ENCODE measurements around the gene MYO1G. TPM values are rescaled to one million over a fixed set of nuclear protein-coding genes. Genes with fewer than 3 reads are reported as not detected.

Gene MYO1G
- total RNA-seq, 2 donors from 2014 or later, result 465 to 518 TPM

DNA sequence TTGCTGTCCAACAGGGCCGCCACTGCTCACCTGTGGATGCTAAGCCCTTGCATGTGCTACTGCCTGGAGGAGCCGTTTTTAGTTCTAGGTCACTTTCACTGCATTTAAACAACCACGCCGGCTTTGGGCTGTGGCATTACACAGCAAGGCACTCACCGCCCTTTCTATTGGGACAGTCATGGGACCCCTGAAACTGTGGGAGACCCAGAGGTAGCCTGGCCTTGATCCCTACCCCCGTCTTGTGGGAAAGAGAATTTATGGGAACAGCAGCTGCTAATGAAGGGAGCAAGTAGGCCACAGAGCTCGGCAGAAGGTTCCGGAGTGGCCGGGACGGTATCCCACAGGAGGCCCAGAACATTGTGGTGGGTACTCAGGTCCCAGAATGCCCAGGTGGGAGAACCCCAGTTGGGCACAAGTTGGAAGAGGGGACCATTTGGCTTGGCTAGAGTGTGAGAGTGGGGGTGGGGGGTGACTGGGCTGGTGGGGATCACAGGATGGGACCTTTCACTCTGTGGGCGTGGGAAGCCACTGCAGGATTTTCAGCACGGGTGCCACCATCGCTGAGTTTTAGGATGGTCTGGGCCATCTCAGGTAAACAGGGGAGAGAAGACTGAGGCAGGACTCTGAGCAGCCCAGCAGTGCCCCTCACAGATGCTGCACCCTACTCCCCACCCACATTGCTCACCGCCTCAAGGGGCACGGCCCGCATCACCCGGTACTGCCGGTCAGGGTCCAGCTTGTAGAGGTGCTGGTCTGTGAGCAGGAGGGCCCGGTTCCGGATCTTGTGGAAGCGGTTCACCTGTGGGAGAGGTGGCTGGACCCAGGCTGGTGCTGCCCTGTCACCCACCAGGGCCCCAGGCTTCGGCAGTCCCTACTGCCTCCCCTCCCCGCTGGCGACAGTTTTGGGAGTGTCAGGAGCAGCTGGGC lies 15.2 kb downstream of the MYO1G start:
- Mint-ChIP-seq H3K4me1 (ENCODE audit: low read depth in 2 of 2) (peaks cover 25 to 30% of the 10 kb centered on the region in 2 donors), H3K9me3 (no peaks in the 10 kb centered on the region), H3K27me3 (no peaks in the 10 kb centered on the region), H3K27ac (peak overlapping the region in 1 of 2 donors; percentile 43), H3K36me3 (peaks cover 5% of the 10 kb centered on the region), H3K4me3 (no peak overlapping the region)
- DNase-seq (ENCODE audit: low spot score) (no peak), ATAC-seq (no peak)

DNA sequence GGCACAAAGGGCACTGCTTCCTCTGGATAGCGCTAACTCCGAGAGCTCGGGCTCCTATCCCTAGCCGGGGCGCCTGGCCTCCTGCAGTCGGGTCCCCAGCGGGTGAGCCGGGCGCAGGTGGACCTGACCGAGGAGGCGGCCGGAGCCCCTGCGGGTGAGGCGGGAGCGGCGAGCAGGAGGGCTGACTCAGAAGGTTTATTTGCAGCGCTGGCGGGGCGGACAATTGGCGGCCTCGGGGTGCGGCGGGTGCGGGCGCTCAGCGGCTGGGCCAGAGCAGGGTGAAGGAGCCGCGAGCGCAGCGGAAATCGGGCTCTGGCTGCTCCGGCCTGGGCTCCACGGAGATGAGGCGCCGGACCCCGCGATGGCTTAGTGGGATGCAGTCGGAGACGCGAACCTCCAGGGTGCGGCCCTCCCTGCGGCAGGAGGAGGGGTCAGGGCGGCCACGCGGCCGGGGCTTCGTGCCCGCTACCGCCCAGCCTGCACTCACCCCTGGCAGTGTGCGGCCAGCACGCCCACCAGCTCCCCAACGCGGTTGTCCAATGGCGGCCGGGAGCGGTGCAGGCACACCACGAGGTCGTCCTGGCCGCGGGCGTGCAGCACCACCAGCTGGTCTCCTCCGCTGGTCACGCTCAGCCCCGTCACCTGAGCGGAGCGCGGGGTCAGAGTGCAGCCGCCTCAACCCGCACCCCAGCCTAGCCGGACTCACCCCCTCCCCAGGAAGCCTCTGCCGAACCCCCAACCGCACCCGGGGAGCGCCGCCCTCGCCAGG lies 16.1 kb downstream of the MYO1G start:
- no peak for DNase-seq (ENCODE audit: low spot score)
- ATAC-seq, result peak; percentile 4 to 7
- Mint-ChIP-seq H3K4me3 (no peak overlapping the region), H3K27me3 (no peaks in the 10 kb centered on the region), H3K9me3 (no peaks in the 10 kb centered on the region), H3K27ac (no peak overlapping the region), H3K36me3 (no peaks in the 10 kb centered on the region), H3K4me1 (ENCODE audit: low read depth in 2 of 2) (peaks cover 21 to 28% of the 10 kb centered on the region in 2 donors)

DNA sequence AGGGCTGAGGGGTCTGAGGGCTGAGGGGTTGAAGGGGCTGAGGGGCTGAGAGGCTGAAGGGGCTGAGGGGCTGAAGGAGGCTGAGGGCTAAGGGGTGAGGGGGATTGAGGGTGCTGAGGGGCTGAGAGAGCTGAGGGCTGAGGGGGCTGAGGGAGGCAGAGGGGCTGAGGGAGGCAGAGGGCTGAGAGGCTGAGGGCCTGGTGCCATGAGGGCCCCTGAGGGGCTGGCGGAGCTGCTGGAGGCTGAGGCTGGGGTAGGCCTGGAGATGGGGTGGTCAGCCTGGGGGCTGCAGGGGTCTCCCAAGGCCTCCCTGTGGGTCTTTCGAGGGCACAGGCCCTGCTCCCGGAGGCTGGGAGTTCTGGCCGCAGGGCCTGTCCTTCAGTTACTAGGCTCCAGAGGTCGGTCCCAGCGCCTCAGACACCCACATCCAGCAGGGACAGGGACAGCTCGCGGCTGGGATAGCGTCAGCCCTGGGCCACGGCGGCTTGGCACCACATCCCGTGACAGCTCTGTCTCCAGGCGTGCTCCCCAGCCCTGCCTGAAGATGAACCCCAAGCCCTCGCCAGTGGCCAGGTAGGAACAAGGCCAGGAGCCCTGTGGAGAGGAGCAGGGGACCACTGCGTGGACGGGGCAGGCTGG lies 16.9 kb downstream of the MYO1G start:
- H3K27ac Mint-ChIP-seq, result no peak overlapping the region
- no peaks in the 10 kb centered on the region for H3K9me3 Mint-ChIP-seq
- ATAC-seq, result peak; percentile 22 to 27
- DNase-seq (ENCODE audit: low spot score), result no peak
- peaks cover 21 to 28% of the 10 kb centered on the region in 2 donors for H3K4me1 Mint-ChIP-seq (ENCODE audit: low read depth in 2 of 2)
- H3K4me3 Mint-ChIP-seq, result no peak overlapping the region
- H3K27me3 Mint-ChIP-seq, result no peaks in the 10 kb centered on the region
- no peaks in the 10 kb centered on the region for H3K36me3 Mint-ChIP-seq

DNA sequence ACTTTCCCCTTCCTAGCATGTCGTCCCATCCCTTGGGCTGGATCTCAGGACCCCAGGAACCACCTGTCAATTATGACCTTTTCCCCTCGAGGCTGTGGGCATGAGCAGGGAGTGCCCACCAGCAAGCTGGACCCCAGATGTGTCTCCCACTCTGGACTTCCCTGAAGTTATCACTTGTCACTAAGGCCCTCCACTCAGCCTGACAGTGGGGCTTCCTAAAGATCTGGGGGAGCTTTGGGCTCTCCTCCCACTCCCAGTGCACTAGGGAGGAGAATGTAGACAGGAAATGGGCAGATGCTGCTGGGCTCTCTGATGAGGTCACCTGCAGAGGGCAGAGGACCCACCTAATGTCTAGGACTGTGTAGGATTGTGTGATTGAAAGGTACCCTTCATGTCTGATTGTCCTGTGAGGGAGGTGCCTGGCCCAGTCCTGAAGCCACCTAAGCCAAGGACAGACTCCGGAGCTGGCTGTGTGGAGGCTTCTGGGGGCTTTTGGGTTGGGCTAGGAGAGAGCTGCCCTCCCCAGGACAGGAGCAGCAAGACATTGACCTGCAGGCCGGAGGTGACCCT lies 18.7 kb downstream of the MYO1G start:
- no peaks in the 10 kb centered on the region for H3K36me3 Mint-ChIP-seq
- no peak for DNase-seq (ENCODE audit: low spot score)
- H3K27ac Mint-ChIP-seq, result peak overlapping the region; percentile 67 to 86
- H3K27me3 Mint-ChIP-seq, result no peaks in the 10 kb centered on the region
- no peak for ATAC-seq
- peaks cover 34 to 38% of the 10 kb centered on the region in 2 donors for H3K4me1 Mint-ChIP-seq (ENCODE audit: low read depth in 2 of 2)
- H3K9me3 Mint-ChIP-seq, result no peaks in the 10 kb centered on the region
- H3K4me3 Mint-ChIP-seq, result no peak overlapping the region

DNA sequence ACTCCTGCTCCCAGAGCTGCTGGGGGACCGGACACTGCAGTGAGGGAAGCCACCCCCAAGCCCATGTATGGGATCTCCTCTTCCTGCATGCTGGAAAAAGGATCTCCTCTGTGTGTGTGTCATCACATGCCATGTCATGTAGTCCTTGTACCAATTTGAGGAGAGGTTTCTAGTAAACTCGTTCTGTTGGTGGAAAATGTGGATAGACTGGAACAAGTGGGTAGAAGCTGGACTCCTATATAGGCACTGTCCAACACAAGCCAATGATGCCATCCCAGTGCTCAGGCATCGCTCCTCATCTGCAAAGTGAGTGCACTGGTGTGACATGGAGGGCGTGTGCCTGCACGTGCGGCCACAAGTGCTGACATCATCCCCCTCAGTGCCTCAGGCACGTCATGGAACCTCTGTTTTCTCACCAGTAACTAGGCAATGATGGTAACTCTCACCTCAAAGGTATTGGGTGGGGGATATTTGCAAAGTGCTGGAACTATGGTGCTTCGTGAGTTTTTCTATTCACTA lies 19.3 kb downstream of the MYO1G start:
- Mint-ChIP-seq H3K9me3 (no peaks in the 10 kb centered on the region), H3K27ac (peak overlapping the region; percentile 67 to 86), H3K4me1 (ENCODE audit: low read depth in 2 of 2) (peaks cover 39 to 43% of the 10 kb centered on the region in 2 donors), H3K36me3 (no peaks in the 10 kb centered on the region), H3K4me3 (no peak overlapping the region), H3K27me3 (no peaks in the 10 kb centered on the region)
- DNase-seq (ENCODE audit: low spot score), result no peak
- peak in 1 of 2 donors; percentile 45 for ATAC-seq

DNA sequence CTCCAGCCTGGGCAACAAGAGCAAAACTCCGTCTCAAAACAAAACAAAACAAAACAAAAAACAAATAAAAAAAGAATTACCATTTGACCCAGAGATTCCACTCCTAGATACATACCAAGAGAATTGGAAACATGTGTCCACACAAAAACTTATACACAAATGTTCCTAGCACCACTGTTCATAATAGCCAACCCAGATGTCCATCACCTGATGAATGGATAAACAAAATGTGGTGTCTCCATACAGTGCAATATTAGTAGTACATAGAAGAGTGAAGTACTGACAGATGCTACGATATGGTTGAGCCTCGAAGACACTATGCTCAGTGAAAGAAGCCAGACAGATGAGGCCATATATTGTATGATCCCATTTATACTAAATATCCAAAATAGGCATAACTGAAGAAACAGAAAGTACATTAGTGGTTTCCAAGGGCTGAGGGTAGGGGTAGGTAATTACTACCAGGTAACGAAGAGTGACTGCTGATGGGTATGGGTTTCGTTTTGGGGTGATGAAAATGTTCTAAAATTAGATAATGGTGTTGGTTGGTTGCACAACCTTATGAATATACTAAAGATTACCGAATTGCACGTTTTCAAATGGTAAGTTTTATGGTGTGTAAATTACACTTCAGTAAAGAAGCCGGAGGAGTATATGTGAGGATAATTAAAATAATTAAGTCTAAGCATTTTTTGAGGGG lies 20.0 kb downstream of the MYO1G start:
- Mint-ChIP-seq H3K36me3 (no peaks in the 10 kb centered on the region), H3K27ac (peak overlapping the region; percentile 25 to 67), H3K4me1 (ENCODE audit: low read depth in 2 of 2) (peaks cover 39 to 43% of the 10 kb centered on the region in 2 donors), H3K4me3 (no peak overlapping the region), H3K27me3 (no peaks in the 10 kb centered on the region), H3K9me3 (no peaks in the 10 kb centered on the region)
- no peak for DNase-seq (ENCODE audit: low spot score)
- ATAC-seq, result no peak

DNA sequence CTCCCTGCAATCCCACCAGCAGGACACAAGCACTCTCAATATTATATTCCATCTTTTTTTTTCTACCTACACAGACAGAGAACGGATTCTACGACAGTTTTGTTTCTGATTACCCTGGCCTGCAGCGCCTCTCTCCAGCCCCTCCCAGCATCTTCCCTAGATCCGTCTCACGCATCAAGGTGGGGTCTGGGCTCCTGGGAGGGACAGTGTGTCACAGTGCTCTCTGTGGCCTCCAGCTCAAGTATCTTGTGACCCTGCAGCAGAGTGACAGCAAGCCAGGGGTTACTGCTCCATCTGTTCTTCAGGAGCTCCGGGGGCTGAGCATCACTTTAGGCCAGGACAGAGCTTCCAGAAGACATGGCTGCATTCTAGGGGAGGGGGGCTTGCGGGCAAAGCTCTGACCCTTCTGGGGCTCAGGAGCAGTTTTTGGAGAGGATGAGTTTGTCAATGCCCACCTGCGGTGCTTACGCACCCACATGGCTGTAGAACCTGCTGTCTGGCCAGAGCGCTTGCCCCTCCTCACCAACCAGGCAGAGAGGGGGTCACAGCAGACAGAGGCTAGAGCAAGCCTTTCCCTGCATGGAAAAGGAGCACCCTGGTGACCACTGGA lies 22.6 kb downstream of the MYO1G start:
- H3K9me3 Mint-ChIP-seq, result no peaks in the 10 kb centered on the region
- DNase-seq (ENCODE audit: low spot score) (no peak), ATAC-seq (no peak)
- no peaks in the 10 kb centered on the region for H3K27me3 Mint-ChIP-seq
- H3K36me3 Mint-ChIP-seq, result no peaks in the 10 kb centered on the region
- peak overlapping the region; percentile 10 for H3K4me3 Mint-ChIP-seq
- peak overlapping the region in 1 of 2 donors; percentile 24 for H3K27ac Mint-ChIP-seq
- H3K4me1 Mint-ChIP-seq (ENCODE audit: low read depth in 2 of 2), result peaks cover 39% of the 10 kb centered on the region in 2 donors

DNA sequence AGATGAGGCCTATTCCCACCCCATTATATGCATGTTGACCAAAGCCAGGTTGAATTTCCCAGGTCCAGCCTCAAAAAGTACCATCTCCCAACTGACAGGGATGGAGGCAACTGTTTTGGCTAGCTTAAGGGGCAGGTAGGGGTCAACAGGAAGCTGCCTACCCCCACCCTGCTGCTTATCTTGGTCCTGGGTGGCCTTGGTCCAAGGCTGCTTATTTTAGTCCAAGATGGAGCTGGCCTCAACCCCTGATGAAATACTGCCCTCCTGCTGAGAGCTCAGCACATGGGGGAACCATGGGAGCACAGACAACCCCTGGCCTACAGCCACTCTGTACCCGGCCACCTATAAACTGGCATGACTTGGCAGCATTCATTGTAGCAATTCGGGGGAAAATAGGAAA lies 23.1 kb downstream of the MYO1G start:
- DNase-seq (ENCODE audit: low spot score), result no peak
- no peak for ATAC-seq
- H3K4me3 Mint-ChIP-seq, result no peak overlapping the region
- H3K27ac Mint-ChIP-seq, result peak overlapping the region in 1 of 2 donors; percentile 24
- H3K9me3 Mint-ChIP-seq, result no peaks in the 10 kb centered on the region
- no peaks in the 10 kb centered on the region for H3K27me3 Mint-ChIP-seq
- peaks cover 39% of the 10 kb centered on the region in 2 donors for H3K4me1 Mint-ChIP-seq (ENCODE audit: low read depth in 2 of 2)
- no peaks in the 10 kb centered on the region for H3K36me3 Mint-ChIP-seq

DNA sequence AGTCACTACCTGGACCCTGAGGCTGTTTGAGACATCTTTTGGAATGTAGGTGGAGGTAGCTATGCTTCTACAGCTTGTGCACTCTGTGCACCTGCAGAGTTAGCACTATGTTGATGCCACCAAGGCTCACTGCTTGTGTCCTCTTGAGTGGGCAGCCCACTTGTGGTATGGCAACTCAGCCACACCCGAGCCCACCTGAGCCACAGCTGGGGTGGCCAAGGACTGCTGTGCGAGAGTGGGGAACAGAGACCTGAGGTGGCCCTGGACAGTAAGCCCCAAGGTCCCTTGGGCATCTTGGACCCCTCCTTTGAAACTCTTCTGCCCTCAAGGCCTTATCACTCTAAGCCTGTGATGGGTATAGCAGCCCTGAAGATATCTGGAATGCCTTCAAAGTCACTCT lies 25.7 kb downstream of the MYO1G start:
- Mint-ChIP-seq H3K27me3 (peaks cover 5 to 8% of the 10 kb centered on the region in 2 donors), H3K9me3 (no peaks in the 10 kb centered on the region), H3K4me1 (ENCODE audit: low read depth in 2 of 2) (peaks cover 18 to 19% of the 10 kb centered on the region in 2 donors), H3K4me3 (no peak overlapping the region), H3K27ac (no peak overlapping the region), H3K36me3 (no peaks in the 10 kb centered on the region)
- DNase-seq (ENCODE audit: low spot score) (no peak), ATAC-seq (no peak)

DNA sequence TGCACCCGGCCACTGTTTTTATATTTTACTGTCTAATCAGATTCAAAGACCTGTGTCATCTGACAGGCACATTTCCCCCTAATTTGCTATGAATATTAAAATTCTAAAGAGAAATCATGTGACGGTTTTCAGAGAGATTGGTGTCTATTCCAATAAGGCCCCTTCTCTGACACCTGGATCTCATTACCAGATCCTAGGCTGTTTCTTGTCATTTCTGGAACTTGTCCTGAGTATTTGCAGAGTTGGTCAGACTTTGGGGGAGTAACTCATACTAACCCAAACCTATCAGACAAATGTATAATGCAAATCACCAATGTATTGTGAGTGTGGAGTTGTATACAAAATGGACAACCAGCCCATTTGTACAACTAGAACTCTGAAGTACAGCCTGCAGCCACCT lies 29.5 kb downstream of the MYO1G start:
- Mint-ChIP-seq H3K27me3 (peaks cover 6 to 12% of the 10 kb centered on the region in 2 donors), H3K36me3 (no peaks in the 10 kb centered on the region)
- no peak for DNase-seq (ENCODE audit: low spot score)

DNA sequence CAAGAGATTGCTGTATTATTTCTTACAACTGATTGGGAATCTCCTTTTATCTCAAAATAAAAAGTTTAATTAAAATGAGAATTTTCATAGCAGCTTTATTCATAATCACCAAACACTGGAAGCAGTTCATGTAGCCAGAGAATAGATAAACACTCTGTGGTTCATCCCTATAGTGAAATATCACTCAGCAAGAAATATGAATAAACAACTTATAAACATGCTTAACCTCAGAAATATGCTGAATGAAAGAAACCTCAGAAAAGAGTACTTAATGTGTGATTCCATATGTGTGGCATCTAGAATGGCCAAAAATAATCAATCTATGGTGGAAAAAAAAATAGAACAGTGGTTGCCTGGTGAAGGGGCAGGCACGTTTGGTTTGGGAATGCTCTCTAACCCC lies 33.3 kb downstream of the MYO1G start:
- Mint-ChIP-seq H3K4me1 (ENCODE audit: low read depth in 2 of 2) (no peaks in the 10 kb centered on the region), H3K4me3 (no peak overlapping the region), H3K27ac (no peak overlapping the region), H3K36me3 (no peaks in the 10 kb centered on the region), H3K27me3 (peaks cover 6 to 12% of the 10 kb centered on the region in 2 donors), H3K9me3 (no peaks in the 10 kb centered on the region)
- no peak for ATAC-seq
- DNase-seq (ENCODE audit: low spot score), result no peak

More for the DNA sequence above, 29.5 kb downstream of the MYO1G start:
- Mint-ChIP-seq H3K27ac (no peak overlapping the region), H3K9me3 (no peaks in the 10 kb centered on the region), H3K4me1 (ENCODE audit: low read depth in 2 of 2) (no peaks in the 10 kb centered on the region), H3K4me3 (no peak overlapping the region)
- no peak for ATAC-seq

DNA sequence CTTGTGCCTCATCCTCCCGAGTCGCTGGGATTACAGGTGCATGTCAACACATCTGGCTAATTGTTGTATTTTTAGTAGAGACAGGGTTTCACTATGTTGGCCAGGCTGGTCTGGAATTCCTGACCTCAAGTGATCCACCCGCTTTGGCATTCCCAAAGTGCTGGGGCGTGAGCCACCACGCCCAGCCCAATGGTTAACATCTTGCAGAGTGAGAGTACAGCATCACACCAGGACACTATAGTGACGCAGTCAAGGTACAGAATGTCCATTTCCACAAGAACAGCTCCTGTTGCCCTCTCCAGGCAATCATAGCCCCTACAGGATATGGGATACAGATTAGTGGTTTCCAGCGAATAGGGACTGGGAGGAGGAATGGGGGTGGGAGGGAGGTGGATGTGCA lies 34.0 kb downstream of the MYO1G start:
- DNase-seq (ENCODE audit: low spot score), result no peak
- no peak overlapping the region for H3K4me3 Mint-ChIP-seq
- ATAC-seq, result no peak
- H3K4me1 Mint-ChIP-seq (ENCODE audit: low read depth in 2 of 2), result no peaks in the 10 kb centered on the region
- H3K9me3 Mint-ChIP-seq, result no peaks in the 10 kb centered on the region
- H3K27me3 Mint-ChIP-seq, result peaks cover 4 to 12% of the 10 kb centered on the region in 2 donors
- H3K27ac Mint-ChIP-seq, result no peak overlapping the region
- H3K36me3 Mint-ChIP-seq, result no peaks in the 10 kb centered on the region
